ENCODE data around the gene SYDE2.
"Not testable (repeated sequence)": the region's sequence is repeated elsewhere in the genome, so short reads cannot be mapped to it uniquely, and the experiment has no call there.

The SYDE2 gene

GRCh38 chr1:85208488-85208887, 7.7 kb upstream of the SYDE2 start:
- DNase-seq = no peak

- no peak for DNase-seq
Observed at GRCh38 chr1:85203573-85204171, 2.9 kb upstream of the SYDE2 start.

DNA sequence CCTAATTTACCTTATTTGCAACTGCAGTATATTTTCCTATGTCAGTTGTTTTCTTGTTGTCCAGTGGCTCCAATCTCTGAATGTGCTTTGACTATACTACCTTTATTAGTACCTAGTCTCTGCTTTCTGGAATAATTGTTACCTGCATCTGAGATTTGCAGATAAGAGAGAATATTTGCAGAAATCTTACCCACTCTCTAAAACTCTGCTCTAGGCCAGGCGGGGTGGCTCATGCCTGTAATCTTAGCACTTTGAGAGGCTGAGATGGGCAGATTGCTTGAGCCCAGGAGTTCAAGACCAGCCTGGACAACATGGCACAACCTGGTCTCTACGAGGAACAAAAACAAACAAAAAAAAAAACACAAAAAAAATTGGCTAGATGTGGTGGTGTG, 2.0 kb upstream of the SYDE2 start:
- no peak for DNase-seq

GRCh38 chr1:85202092-85202863, 1.5 kb upstream of the SYDE2 start:
- no peak for DNase-seq

DNA sequence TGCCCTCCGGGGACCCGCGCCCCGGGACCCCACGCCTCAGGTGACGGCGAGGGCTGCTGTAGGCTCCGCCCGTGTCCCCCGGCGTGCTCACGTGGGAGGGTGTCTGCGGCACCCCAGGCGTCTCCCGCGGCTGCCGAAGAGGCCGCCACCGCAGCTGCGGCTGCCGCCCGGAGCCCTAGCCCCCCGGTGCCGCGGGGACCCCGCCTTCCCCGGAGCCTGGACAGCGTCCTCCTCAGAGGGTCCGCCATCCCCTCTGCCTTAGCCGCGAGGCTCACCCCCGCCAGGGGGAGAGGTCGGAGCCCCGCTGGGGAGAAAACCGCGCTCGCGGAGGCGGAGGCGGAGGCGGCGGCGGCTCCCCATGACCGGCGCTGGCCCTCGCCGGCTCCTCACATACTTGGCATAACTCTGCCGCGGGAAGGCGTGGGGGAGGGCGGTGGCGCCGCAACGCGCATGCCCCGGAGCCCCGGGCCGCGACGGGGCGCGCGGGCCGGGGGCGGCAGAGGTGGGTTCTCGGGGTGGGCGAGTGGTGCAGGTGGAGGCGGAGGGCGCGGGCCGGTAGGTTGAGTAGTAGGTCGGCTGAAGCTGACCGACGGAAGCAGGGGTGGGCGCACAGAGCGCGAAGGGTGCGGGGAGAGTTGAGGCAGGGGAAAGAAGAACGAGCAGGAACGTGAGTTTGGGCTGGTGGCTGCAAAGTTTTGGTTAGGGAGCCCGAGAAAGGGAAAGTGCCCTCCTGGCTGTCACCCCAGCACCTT, 700 bp upstream of the SYDE2 start:
- DNase-seq = no peak

- no peak for DNase-seq
Observed at GRCh38 chr1:85199667-85200462, 951 bp downstream of the SYDE2 start.

DNA sequence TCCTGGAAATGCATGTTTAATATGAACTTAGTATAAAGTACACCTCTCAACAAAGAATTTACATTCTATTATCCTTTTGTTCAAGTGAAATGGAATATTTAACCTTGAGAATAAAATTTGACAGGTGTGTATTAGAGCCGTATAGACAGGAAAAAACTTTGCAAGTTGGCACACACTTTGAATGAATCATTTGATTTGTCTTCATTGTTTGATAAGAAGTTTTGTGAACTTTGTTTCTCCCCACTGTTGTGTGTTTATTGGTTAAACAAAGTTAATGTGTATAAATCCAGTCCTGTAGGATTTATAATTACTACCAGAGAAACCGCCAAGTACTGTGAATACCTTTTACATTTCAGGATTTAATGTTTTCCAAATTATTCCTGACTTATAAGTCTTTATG, 2.0 kb downstream of the SYDE2 start:
- DNase-seq = no peak

- DNase-seq = no peak
Observed at GRCh38 chr1:85196358-85196757, 4.5 kb downstream of the SYDE2 start.

DNA sequence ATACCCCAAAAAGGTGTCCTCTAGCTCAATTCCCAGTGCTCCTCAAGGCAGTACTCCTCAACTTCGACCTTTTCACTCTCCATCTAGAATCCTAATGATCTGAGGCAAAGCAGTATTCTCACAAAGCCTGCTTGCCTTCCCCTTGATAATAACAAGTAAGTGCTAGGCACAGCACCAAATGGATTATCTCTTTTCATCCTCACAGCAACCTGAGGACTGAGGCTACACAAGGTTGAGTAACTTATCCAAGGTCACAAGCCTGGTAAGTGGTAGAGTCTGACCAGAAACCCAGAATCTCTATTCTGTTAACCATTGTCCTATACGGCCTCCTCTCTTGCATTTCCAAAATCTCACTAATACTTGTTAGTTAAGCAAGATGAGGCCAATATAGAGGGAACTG, 5.1 kb downstream of the SYDE2 start:
- DNase-seq = no peak

DNA sequence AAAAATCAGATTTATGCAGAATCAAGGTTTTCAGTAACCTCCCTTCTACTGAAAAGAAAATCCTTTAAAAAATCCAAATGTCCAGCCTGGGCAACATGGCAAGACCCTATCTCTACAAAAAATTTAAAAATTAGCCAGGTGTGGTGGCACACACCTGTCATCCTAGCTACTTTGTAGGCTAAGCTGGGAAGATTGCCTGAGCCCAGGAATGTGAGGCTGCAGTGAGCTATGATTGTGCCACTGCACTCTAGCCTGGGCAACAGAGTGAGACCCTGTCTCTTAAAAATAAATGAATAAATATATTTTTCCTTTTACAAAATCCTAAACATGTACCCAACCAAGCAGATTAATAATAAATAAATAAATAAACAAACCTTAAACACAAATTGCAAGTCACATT, 8.7 kb downstream of the SYDE2 start:
- not testable (repeated sequence) for DNase-seq

GRCh38 chr1:85189120-85189519, 11.7 kb downstream of the SYDE2 start:
- no peak for DNase-seq

DNA sequence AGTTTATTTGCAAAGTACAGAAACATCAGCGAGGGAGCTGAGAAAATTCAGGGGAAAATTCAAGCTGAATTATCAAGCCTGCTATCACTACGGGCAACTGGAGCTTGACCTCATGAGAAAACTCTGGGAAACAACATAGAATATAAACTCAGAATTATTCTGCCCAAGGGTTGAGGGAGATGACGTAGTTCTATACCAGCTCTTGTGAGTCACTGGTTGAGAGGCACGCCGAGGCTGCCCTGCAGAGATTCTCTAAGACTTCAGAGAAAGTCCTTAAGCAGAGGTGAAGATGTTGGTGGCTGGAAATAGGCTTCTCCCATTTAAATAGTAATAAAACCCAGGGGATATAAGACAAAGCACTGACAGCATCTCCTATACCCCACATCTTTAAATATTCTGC, 12.3 kb downstream of the SYDE2 start:
- DNase-seq = no peak

GRCh38 chr1:85187021-85187420, 13.8 kb downstream of the SYDE2 start:
- DNase-seq = not testable (repeated sequence)

DNA sequence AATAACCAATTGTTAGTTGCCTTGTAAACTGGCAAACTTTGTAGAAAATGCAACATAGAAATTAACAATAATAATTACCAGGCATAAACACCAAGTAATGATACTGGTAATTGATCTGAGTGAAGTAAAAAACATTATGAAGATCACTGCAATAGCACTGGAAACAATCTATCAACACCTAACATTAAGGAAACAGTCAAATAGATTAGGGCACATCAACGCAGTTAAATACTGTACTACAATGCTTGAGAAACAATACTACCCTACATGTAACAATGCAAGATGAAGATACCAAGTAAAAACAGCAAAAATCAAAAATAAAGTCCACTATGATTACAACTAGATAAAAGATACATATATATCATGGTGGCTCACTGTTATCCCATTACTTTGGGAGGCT, 16.6 kb downstream of the SYDE2 start:
- no peak for DNase-seq

- DNase-seq = no peak
Observed at GRCh38 chr1:85182700-85183099, 18.1 kb downstream of the SYDE2 start.

DNA sequence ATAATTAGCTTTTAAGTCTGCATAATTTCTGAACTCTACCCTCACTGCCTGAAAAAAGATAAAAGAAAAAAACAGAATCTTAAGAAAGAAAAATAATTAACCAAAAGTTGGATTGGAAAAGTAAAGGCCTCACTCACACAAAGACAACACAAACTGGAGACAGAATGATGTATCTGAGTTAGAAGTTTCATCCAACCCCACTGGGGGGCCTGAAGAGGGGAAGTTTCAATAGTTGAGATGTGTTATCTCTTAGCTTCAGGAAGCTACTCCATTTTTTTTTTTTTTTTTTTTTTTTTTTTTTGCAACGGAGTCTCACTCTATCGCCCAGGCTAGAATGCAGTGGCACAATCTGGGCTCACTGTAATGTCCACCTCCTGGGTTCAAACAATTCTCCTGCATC, 19.9 kb downstream of the SYDE2 start:
- DNase-seq = no peak

DNA sequence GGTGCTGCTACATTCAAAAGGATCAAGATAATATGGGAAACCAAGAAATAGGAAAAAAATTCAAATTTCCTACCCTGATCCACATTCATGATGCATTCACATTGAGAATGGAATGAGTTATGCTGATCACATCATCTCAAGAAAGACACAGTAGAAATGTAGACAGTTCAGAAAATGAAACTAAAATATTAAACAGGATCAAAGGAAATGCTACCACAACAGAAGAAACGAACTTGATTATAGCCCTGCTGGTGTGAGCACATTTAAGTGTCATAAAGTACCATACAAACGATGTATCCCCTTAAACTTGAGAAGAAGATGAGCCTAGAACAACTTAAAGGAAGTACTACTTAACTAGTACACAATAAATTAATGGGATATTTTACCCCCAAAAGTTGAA, 21.3 kb downstream of the SYDE2 start:
- no peak for DNase-seq

- no peak for DNase-seq
Observed at GRCh38 chr1:85178396-85178795, 22.4 kb downstream of the SYDE2 start.

DNA sequence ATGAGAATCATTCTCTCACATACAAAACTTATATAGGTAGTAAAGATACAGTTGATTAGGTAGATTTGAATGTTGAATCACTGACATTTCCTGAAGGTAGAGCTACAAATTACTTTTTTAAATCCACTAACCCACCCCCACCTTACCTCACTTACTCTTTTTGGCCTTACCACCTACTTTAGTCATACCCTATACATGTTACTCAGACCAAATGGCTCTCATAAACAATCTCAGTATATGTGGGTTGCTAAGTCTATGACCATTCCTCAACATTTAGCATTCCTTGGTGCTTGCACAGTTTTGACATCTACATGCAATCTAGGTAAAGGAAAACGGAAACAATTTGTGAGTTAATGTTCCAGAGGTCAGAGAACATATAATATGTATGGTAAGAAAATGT, 26.3 kb downstream of the SYDE2 start:
- no peak for DNase-seq

GRCh38 chr1:85172684-85173337, 28.0 kb downstream of the SYDE2 start:
- DNase-seq = no peak

GRCh38 chr1:85171721-85172120, 29.1 kb downstream of the SYDE2 start:
- DNase-seq = no peak

DNA sequence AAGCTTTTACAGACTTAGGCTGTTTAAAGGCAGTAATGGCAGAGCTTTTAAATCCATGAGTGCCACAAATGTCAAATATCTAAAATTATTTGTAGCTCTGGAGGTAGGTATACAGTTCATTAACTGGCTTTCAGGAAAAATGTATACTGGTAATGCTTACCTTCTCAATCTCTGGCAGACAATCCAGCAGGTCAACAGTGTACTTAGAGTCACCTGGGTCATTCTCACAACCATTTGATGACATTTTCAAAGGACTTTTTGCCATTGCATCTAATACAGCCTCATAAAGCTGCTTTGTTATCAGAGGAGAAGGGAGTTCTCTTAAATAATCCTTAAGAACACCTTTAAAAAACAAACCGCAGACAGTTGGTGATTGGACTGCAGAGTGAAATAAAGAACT, 31.9 kb downstream of the SYDE2 start:
- no peak for DNase-seq

DNA sequence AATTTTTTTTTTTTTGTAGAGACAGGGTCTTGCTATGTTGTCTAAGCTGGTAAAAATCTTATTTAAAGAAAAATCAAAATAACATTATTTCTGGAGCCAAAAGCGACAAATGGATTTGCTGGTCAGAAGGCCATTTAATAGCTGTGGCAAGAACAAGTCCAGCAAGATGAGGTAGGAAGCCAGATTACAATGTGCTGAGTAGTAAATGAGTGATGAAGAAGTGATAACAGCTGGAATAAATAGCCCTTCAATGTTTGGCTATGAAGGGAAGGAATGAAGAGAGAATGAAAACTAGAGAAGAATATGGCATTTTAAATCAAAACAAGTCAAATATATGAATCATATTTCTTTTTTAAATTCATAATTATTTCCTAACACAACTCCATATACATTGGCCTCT, 34.5 kb downstream of the SYDE2 start:
- no peak for DNase-seq
